ENCODE data around the gene EPGN.

DNA sequence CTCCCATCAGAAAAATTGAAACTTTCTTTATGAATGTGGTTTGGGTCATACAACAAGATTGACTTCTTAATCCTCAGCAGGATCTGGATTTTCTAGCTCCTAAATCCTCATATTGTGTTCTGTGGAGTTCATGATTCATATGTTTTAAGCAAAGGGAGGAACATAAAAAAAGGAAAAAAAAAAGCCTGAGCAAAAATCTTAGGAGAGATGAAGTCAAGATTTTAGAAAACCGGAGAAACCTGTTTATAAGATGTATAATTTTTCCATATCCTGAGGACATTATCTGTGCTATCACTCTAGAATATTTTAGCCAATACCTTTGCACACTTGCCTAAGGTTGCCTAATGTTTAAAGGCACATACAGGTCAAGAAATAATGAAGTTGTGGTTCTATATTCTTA, 49.7 kb downstream of the EPGN start:
- TF ChIP-seq POLR2AphosphoS5 (IDR thresholded peaks at IDR 0.05; ENCODE audit: borderline replicate concordance, low read depth, low read length) (no peak), EZH2 (IDR thresholded peaks at IDR 0.05) (no peak)
